ENCODE measurements around the gene BCAR1. TPM values are rescaled to one million over a fixed set of nuclear protein-coding genes. Genes with fewer than 3 reads are reported as not detected.

BCAR1 gene
- total and polyA plus RNA-seq, 2 of the 13 experiments (the other 11 are each of a cell fraction or from before 2014, with no cell fraction given) = 48.1 to 51.7 TPM

DNA sequence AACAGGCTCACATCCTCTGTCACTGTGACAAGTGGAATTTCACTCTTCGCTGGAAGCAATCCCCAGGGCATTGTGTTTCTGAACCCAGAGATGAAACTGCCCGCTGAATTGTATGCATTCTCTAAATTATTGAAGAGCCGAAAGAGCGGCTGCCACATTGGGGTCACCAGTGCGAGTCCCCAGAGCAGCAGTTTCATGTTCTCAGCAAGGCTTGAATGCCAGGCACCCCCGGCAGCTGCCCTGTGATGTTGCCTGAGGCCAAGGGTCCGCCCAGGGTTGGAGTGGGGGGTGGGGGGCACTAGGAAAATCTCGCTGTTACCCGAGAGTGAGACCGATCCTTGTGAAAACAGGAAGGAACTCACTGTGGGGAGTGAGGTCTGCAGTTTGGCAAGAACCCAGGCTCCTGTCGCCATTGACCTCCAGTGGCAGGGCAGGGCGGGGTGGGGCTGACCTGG, 20.7 kb upstream of the BCAR1 start:
- POLR2A ChIA-PET = interaction anchor here (0.9 to 4.5 kb wide), 6 partner anchors 9 to 38 kb away, joined by 3 to 41 read pairs (median 6); no protein-coding TSS in a partner anchor
- TF ChIP-seq MEIS2 (CRISPR knock-in tag; IDR thresholded peaks at IDR 0.05) (0 out of 2 replicates have a peak, but pooled peaks have one; percentile 20), DNMT3B (CRISPR knock-in tag; conservative IDR thresholded peaks at IDR 0.05) (no peak), SAP130 (CRISPR knock-in tag; IDR thresholded peaks at IDR 0.05; ENCODE audit: low read depth) (peak; percentile 48), NCOR1 (IDR thresholded peaks at IDR 0.05; ENCODE audit: borderline replicate concordance, low read length) (no peak), CBX2 (IDR thresholded peaks at IDR 0.05; ENCODE audit: low read depth, low read length) (no peak), CBX2 (CRISPR knock-in tag; IDR thresholded peaks at IDR 0.05; ENCODE audit: low read depth) (peak; percentile 48; the same call in 1 of the 2 replicates), SALL1 (CRISPR knock-in tag; IDR thresholded peaks at IDR 0.05) (peak; percentile 7; the same call in 1 of the 2 replicates), SOX13 (IDR thresholded peaks at IDR 0.05) (no peak), SOX13 (CRISPR knock-in tag; conservative IDR thresholded peaks at IDR 0.05 in 1 of 2, IDR thresholded peaks at IDR 0.05 in 1 of 2) (peak in 1 of 2 experiments; percentile 6; a peak in 1 of 4 replicates), ZNF724P (CRISPR knock-in tag; IDR thresholded peaks at IDR 0.05; ENCODE audit: borderline replicate concordance) (0 out of 2 replicates have a peak, but pooled peaks have one; percentile 15), TCF7 (IDR thresholded peaks at IDR 0.05; ENCODE audit: low read depth) (0 out of 2 replicates have a peak, but pooled peaks have one; percentile 17), SOX5 (CRISPR knock-in tag; IDR thresholded peaks at IDR 0.05; ENCODE audit: borderline replicate concordance) (peak; percentile 14; the same call in 1 of the 2 replicates)
- TF ChIP-seq, protein P1, sequence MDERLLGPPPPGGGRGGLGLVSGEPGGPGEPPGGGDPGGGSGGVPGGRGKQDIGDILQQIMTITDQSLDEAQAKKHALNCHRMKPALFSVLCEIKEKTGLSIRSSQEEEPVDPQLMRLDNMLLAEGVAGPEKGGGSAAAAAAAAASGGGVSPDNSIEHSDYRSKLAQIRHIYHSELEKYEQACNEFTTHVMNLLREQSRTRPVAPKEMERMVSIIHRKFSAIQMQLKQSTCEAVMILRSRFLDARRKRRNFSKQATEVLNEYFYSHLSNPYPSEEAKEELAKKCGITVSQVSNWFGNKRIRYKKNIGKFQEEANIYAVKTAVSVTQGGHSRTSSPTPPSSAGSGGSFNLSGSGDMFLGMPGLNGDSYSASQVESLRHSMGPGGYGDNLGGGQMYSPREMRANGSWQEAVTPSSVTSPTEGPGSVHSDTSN (CRISPR knock-in tag; IDR thresholded peaks at IDR 0.05) = no peak
- TF ChIP-seq, protein P2, sequence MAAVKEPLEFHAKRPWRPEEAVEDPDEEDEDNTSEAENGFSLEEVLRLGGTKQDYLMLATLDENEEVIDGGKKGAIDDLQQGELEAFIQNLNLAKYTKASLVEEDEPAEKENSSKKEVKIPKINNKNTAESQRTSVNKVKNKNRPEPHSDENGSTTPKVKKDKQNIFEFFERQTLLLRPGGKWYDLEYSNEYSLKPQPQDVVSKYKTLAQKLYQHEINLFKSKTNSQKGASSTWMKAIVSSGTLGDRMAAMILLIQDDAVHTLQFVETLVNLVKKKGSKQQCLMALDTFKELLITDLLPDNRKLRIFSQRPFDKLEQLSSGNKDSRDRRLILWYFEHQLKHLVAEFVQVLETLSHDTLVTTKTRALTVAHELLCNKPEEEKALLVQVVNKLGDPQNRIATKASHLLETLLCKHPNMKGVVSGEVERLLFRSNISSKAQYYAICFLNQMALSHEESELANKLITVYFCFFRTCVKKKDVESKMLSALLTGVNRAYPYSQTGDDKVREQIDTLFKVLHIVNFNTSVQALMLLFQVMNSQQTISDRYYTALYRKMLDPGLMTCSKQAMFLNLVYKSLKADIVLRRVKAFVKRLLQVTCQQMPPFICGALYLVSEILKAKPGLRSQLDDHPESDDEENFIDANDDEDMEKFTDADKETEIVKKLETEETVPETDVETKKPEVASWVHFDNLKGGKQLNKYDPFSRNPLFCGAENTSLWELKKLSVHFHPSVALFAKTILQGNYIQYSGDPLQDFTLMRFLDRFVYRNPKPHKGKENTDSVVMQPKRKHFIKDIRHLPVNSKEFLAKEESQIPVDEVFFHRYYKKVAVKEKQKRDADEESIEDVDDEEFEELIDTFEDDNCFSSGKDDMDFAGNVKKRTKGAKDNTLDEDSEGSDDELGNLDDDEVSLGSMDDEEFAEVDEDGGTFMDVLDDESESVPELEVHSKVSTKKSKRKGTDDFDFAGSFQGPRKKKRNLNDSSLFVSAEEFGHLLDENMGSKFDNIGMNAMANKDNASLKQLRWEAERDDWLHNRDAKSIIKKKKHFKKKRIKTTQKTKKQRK (IDR thresholded peaks at IDR 0.05; ENCODE audit: low read length) = no peak
- TF ChIP-seq, protein P3, sequence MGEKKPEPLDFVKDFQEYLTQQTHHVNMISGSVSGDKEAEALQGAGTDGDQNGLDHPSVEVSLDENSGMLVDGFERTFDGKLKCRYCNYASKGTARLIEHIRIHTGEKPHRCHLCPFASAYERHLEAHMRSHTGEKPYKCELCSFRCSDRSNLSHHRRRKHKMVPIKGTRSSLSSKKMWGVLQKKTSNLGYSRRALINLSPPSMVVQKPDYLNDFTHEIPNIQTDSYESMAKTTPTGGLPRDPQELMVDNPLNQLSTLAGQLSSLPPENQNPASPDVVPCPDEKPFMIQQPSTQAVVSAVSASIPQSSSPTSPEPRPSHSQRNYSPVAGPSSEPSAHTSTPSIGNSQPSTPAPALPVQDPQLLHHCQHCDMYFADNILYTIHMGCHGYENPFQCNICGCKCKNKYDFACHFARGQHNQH (CRISPR knock-in tag; IDR thresholded peaks at IDR 0.05) = peak; percentile 21; the same call in 1 of the 2 replicates

More for the DNA sequence above, 20.7 kb upstream of the BCAR1 start:
- Histone ChIP-seq H2AFZ (ENCODE audit: low read length) (peak overlapping the region; percentile 8), H3K27ac (ENCODE audit: extremely low read length, insufficient read depth, low read length) (no peak overlapping the region), H3K9ac (ENCODE audit: insufficient read depth, low read depth, low read length) (peak overlapping the region; percentile 37), H3K36me3 (replicated peaks in 1 of 2; ENCODE audit: control insufficient read depth in 1 of 2, insufficient read depth in 2 of 2, low read length in 2 of 2) (no peaks in the 10 kb centered on the region), H3K4me1 (ENCODE audit: insufficient read depth, low read length) (peaks cover 60% of the 10 kb centered on the region), H3K27me3 (ENCODE audit: control insufficient read depth in 1 of 2, insufficient read depth in 2 of 2, low read length in 2 of 2) (no peaks in the 10 kb centered on the region), H3K9me3 (ENCODE audit: low read length) (no peaks in the 10 kb centered on the region), H4K20me1 (ENCODE audit: insufficient read depth, low read length) (no peaks in the 10 kb centered on the region), H3K79me2 (ENCODE audit: insufficient read depth, low read length) (no peaks in the 10 kb centered on the region), H3K4me2 (ENCODE audit: low read depth, low read length) (peak overlapping the region; percentile 88), H3K4me3 (replicated peaks in 1 of 3; ENCODE audit: insufficient read depth in 1 of 3, low read depth in 2 of 3, low read length in 3 of 3) (peak overlapping the region; percentile 41 to 59 (median 56))
- intact Hi-C loops (cut with micrococcal nuclease; ENCODE audit: unreplicated experiment) (no loop called here), in situ Hi-C loops (cut with HindIII; ENCODE audit: extremely low pct_ligation_motif_present, low pct_unique_long_range_greater_than_20kb) (no loop called here)
- ATAC-seq = peak; percentile 37
- 10% methylated on average over 10 of the region's 12 CpGs for WGBS (ENCODE audit: low lambda C conversion rate)
- CTCF ChIA-PET (ENCODE audit: low intra/inter-chr PET ratio, low total read pairs) = no interaction called here
- BruUV-seq (replicated peaks) = no TSS peak
- DNase-seq (ENCODE audit: low spot score) = peak; percentile 73
- peak; percentile 49 for FAIRE-seq

Measured in HepG2 (cell line).